CD4-positive, alpha-beta T cell treated with Interleukin-2 at 100 ng/mL for 4 hours (primary cell): Measurements from ENCODE around the gene TAF11L10.
"Not testable (repeated sequence)": the region's sequence is repeated elsewhere in the genome, so short reads cannot be mapped to it uniquely, and the experiment has no call there.

Source experiments
- DNase-seq: peaks from one replicate; pipeline ENCODE4 v3.0.0-alpha.2; 2020; ENCODE audit warnings: low spot score

Gene TAF11L10

GRCh38 chr5:17597728-17598127 lies at the start of gene TAF11L10:
TSS of gene TAF11L10 (minus strand) at chr5:17597828.
- not testable (repeated sequence) for DNase-seq

GRCh38 chr5:17634160-17634559 lies 36.5 kb upstream of the TAF11L10 start, which contains the start of gene TAF11L14:
TSS of gene TAF11L14 (plus strand) at chr5:17634460.
- no peak for DNase-seq

GRCh38 chr5:17631788-17632187 lies 34.2 kb upstream of the TAF11L10 start, which contains the start of gene TAF11L13:
TSS of gene TAF11L13 (plus strand) at chr5:17632088.
- DNase-seq: not testable (repeated sequence)

- no peak for DNase-seq
These were observed 28.1 kb upstream of the TAF11L10 start for GRCh38 chr5:17625686-17626085.

GRCh38 chr5:17620627-17621026 lies 23.0 kb upstream of the TAF11L10 start:
- DNase-seq: no peak

- no peak for DNase-seq
These were observed 21.7 kb upstream of the TAF11L10 start for GRCh38 chr5:17619354-17619753.

GRCh38 chr5:17614872-17615605 lies 17.4 kb upstream of the TAF11L10 start:
- no peak for DNase-seq

- not testable (repeated sequence) for DNase-seq
These were observed 12.5 kb upstream of the TAF11L10 start, which contains the start of gene TAF11L12 for GRCh38 chr5:17610092-17610491. TSS of gene TAF11L12 (plus strand) at chr5:17610392.

- DNase-seq: not testable (repeated sequence)
These were observed 9.8 kb upstream of the TAF11L10 start for GRCh38 chr5:17607461-17607860.

- no peak for DNase-seq
These were observed 7.3 kb upstream of the TAF11L10 start for GRCh38 chr5:17604951-17605350.

GRCh38 chr5:17603880-17604279 lies 6.3 kb upstream of the TAF11L10 start, which contains the start of gene TAF11L11:
TSS of gene TAF11L11 (plus strand) at chr5:17604183.
- DNase-seq: not testable (repeated sequence)

- not testable (repeated sequence) for DNase-seq
These were observed 3.4 kb downstream of the TAF11L10 start, which contains the start of gene TAF11L9 for GRCh38 chr5:17594255-17594654. TSS of gene TAF11L9 (minus strand) at chr5:17594394.

GRCh38 chr5:17590860-17591259 lies 6.8 kb downstream of the TAF11L10 start, which contains the start of gene TAF11L8:
TSS of gene TAF11L8 (minus strand) at chr5:17590960.
- DNase-seq: not testable (repeated sequence)

GRCh38 chr5:17585658-17586057 lies 12.0 kb downstream of the TAF11L10 start, which contains the start of gene TAF11L7:
TSS of gene TAF11L7 (minus strand) at chr5:17585758.
- not testable (repeated sequence) for DNase-seq
